CD14-positive monocyte (primary cell): ENCODE data around the gene SSR3. TPM values are rescaled to one million over a fixed set of nuclear protein-coding genes. Genes with fewer than 3 reads are reported as not detected.

Experiments used
- DNase-seq, 3 donors: peaks; one replicate each; pipeline ENCODE4 v3.0.0-alpha.2; 2011 to 2022
- H2AFZ ChIP-seq: 2 replicates; pipeline ENCODE4 v1.6.0; 2012; ENCODE audit warnings: mild to moderate bottlenecking, low read depth, low read length, inconsistent platforms; ENCODE audit not compliant: insufficient read depth, poor library complexity, severe bottlenecking
- H3K27ac ChIP-seq, 2 donors: 1 replicate in 1 of 2; 2 replicates in 1 of 2; pipeline ENCODE4 v1.5.1; 2012 to 2013; ENCODE audit warnings: low read length in 2 of 2, control low read depth in 1 of 2, inconsistent platforms in 1 of 2, low read depth in 1 of 2, mild to moderate bottlenecking in 1 of 2
- H3K27me3 ChIP-seq, 2 donors: one replicate each; pipeline versions ENCODE4 v1.6.0 to v1.6.1; 2011 to 2013; ENCODE audit warnings: low read length in 2 of 2; ENCODE audit not compliant: control insufficient read depth in 2 of 2, insufficient read depth in 2 of 2
- H3K36me3 ChIP-seq, 2 donors: replicated peaks in 1 of 2; 1 replicate in 1 of 2; 2 replicates in 1 of 2; pipeline versions ENCODE4 v1.5.1 to v1.6.1; 2012 to 2013; ENCODE audit warnings: low read length in 2 of 2, control low read depth in 1 of 2, inconsistent platforms in 1 of 2, mild to moderate bottlenecking in 1 of 2; ENCODE audit not compliant: insufficient read depth in 2 of 2, control insufficient read depth in 1 of 2
- H3K4me1 ChIP-seq, 2 donors: 1 replicate in 1 of 2; 2 replicates in 1 of 2; pipeline versions ENCODE4 v1.5.1 to v1.6.1; 2012 to 2013; ENCODE audit warnings: low read length in 2 of 2, control low read depth in 1 of 2, inconsistent platforms in 1 of 2, mild to moderate bottlenecking in 1 of 2, moderate library complexity in 1 of 2; ENCODE audit not compliant: insufficient read depth in 2 of 2, control insufficient read depth in 1 of 2
- H3K4me2 ChIP-seq: replicated peaks from 2 replicates; pipeline ENCODE3; 2012; ENCODE audit warnings: low read length, moderate library complexity, mild to moderate bottlenecking; ENCODE audit not compliant: poor library complexity, severe bottlenecking; ENCODE audit errors: extremely low read depth
- H3K4me3 ChIP-seq, 3 experiments: fragments of 200-600 bp in 1 of 3; sonication (generic) in 1 of 3; replicated peaks in 1 of 3; 1 replicate in 2 of 3; 2 replicates in 1 of 3; pipeline ENCODE4 v1.5.1; 2011 to 2013; ENCODE audit warnings: low read length in 3 of 3, mild to moderate bottlenecking in 3 of 3, control low read depth in 2 of 3, low read depth in 2 of 3, inconsistent platforms in 1 of 3, moderate library complexity in 1 of 3
- H3K79me2 ChIP-seq: 2 replicates; pipeline ENCODE4 v1.6.0; 2012; ENCODE audit warnings: mild to moderate bottlenecking, control low read depth, inconsistent platforms, low read length, moderate library complexity; ENCODE audit not compliant: insufficient read depth
- H3K9ac ChIP-seq: 2 replicates; pipeline ENCODE4 v1.6.0; 2017; ENCODE audit warnings: low read length, mild to moderate bottlenecking; ENCODE audit not compliant: insufficient read depth, poor library complexity, severe bottlenecking
- H3K9me3 ChIP-seq, 2 donors: replicated peaks in 1 of 2; 1 replicate in 1 of 2; 2 replicates in 1 of 2; pipeline versions ENCODE4 v1.5.1 to v1.6.1; 2012 to 2013; ENCODE audit warnings: low read length in 2 of 2, control low read depth in 1 of 2; ENCODE audit not compliant: control insufficient read depth in 1 of 2, insufficient read depth in 1 of 2
- H4K20me1 ChIP-seq: 2 replicates; pipeline ENCODE4 v1.6.0; 2012; ENCODE audit warnings: mild to moderate bottlenecking, low read length, control low read depth, moderate library complexity; ENCODE audit not compliant: insufficient read depth
- H3K27ac Mint-ChIP-seq, 7 donors: one replicate each; pipeline ENCODE4 v1.8.0; 2020; ENCODE audit warnings: mild to moderate bottlenecking in 7 of 7, mixed read lengths in 7 of 7, moderate library complexity in 6 of 7, inconsistent platforms in 2 of 7
- H3K27me3 Mint-ChIP-seq, 3 donors: one replicate each; pipeline ENCODE4 v1.8.0; 2021 to 2022; ENCODE audit warnings: low read depth in 3 of 3, mild to moderate bottlenecking in 3 of 3, mixed read lengths in 3 of 3, moderate library complexity in 3 of 3, inconsistent platforms in 1 of 3
- H3K36me3 Mint-ChIP-seq, 2 donors: one replicate each; pipeline ENCODE4 v1.8.0; 2020; ENCODE audit warnings: mixed read lengths in 2 of 2, inconsistent platforms in 1 of 2, mild to moderate bottlenecking in 1 of 2
- H3K4me1 Mint-ChIP-seq: one replicate; pipeline ENCODE4 v1.8.0; 2020; ENCODE audit warnings: mild to moderate bottlenecking, mixed read lengths
- H3K4me3 Mint-ChIP-seq, 2 donors: one replicate each; pipeline ENCODE4 v1.8.0; 2020; ENCODE audit warnings: mild to moderate bottlenecking in 2 of 2, mixed read lengths in 2 of 2, moderate library complexity in 1 of 2
- H3K9me3 Mint-ChIP-seq, 7 donors: one replicate each; pipeline ENCODE4 v1.8.0; 2020 to 2022; ENCODE audit warnings: mixed read lengths in 7 of 7, mild to moderate bottlenecking in 6 of 7, moderate library complexity in 6 of 7, inconsistent platforms in 2 of 7
- WGBS: methylation state at CpG from one replicate; pipeline ENCODE4 v1.1.5; 2013; ENCODE audit warnings: missing lambda C conversion rate; ENCODE audit not compliant: insufficient coverage; 5-methylcytosine and 5-hydroxymethylcytosine counted together
- intact Hi-C, 2 donors: fragments of 100-400 bp; cut with micrococcal nuclease; formaldehyde crosslinking; loops; one replicate each; pipeline versions ENCODE4 v1.15.0 to v1.15.1; 2023
- polyA plus RNA-seq, 3 donors: library from polyadenylated mRNA; depleted of rRNA in 1 of 3; unstranded in 2 of 3; stranded (reverse) in 1 of 3; fragments of 300-500 nt in 2 of 3; fragments of >200 nt in 1 of 3; fragmentation: Illumina TruSeq in 2 of 3; gene quantifications; 1 replicate in 2 of 3; 2 replicates in 1 of 3; pipeline ENCODE4 v1.2.3, GENCODE V29; 2012 to 2021
- TF ChIP-seq, protein P1 (sequence below): fragments of 200-600 bp; IDR thresholded peaks from one replicate; pipeline ENCODE4 v1.8.0; 2022; ENCODE audit warnings: antibody characterized with exemption, mild to moderate bottlenecking

The SSR3 gene
- polyA plus RNA-seq, 3 donors, result 46.6 to 243 (median 230) TPM

DNA sequence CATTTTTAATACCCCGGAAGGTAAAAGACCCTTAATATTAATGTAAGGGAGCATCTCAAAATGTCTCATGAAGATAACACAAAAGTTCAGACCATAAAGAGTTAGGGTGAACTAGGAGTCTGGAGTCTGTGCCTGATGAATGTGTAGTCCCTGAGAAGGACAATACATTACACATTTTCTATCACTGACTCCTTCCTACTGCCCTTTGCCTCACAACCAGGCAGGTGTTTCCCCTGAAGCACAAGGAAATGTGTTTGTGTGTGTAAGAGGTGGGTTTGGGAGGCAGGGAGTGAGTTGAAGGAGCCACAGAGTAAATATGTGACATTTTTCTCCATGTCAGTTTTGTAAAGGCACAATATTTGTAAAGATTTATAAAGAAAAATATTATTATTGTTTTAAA is 59.1 kb downstream of the SSR3 start:
- Histone ChIP-seq H3K27me3 (no peaks in the 10 kb centered on the region), H3K4me2 (no peak overlapping the region), H3K79me2 (no peaks in the 10 kb centered on the region), H3K36me3 (no peaks in the 10 kb centered on the region), H3K4me1 (no peaks in the 10 kb centered on the region), H2AFZ (no peak overlapping the region), H3K9me3 (no peaks in the 10 kb centered on the region), H3K4me3 (no peak overlapping the region), H3K9ac (no peak overlapping the region), H4K20me1 (no peaks in the 10 kb centered on the region), H3K27ac (no peak overlapping the region)
- H3K9me3 Mint-ChIP-seq, result peaks cover 0 to 14% (median 6%) of the 10 kb centered on the region in 7 donors
- no peak overlapping the region for H3K4me3 Mint-ChIP-seq
- TF ChIP-seq, protein P1, sequence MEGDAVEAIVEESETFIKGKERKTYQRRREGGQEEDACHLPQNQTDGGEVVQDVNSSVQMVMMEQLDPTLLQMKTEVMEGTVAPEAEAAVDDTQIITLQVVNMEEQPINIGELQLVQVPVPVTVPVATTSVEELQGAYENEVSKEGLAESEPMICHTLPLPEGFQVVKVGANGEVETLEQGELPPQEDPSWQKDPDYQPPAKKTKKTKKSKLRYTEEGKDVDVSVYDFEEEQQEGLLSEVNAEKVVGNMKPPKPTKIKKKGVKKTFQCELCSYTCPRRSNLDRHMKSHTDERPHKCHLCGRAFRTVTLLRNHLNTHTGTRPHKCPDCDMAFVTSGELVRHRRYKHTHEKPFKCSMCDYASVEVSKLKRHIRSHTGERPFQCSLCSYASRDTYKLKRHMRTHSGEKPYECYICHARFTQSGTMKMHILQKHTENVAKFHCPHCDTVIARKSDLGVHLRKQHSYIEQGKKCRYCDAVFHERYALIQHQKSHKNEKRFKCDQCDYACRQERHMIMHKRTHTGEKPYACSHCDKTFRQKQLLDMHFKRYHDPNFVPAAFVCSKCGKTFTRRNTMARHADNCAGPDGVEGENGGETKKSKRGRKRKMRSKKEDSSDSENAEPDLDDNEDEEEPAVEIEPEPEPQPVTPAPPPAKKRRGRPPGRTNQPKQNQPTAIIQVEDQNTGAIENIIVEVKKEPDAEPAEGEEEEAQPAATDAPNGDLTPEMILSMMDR, result no peak
- DNase-seq, result no peak
- no peaks in the 10 kb centered on the region for H3K36me3 Mint-ChIP-seq
- H3K4me1 Mint-ChIP-seq, result no peaks in the 10 kb centered on the region
- no peak overlapping the region for H3K27ac Mint-ChIP-seq
- peaks cover 0 to 2% (median 1%) of the 10 kb centered on the region in 3 donors for H3K27me3 Mint-ChIP-seq
- intact Hi-C loops, result no loop called here
- WGBS, result no CpG with 5 or more reads among the region's 1 CpG

DNA sequence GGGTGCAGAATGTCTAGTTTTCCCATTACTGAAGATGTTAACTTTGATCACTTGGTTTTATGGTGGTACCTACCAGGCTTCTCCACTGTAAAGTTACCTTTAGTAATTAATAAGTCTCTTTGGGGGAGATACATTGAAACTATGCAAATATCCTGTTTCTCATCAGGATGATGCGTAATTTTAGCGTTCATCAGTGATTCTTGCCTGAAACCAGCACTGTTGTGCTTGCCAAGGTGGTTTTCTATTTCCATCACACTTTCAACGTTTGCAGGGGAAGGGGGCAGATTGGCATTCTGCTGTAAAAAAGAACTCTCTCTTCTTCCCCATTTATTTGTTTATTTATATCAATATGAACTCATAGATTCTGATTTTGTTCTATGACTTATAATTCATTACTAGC is 61.0 kb downstream of the SSR3 start:
- no peak overlapping the region for H3K4me3 ChIP-seq
- TF ChIP-seq, protein P1, result no peak
- no peaks in the 10 kb centered on the region for H3K36me3 ChIP-seq
- H3K4me1 Mint-ChIP-seq, result no peaks in the 10 kb centered on the region
- H3K9me3 ChIP-seq, result no peaks in the 10 kb centered on the region
- H3K9me3 Mint-ChIP-seq, result peaks cover 0 to 14% (median 6%) of the 10 kb centered on the region in 7 donors
- no peak overlapping the region for H2AFZ ChIP-seq
- H3K27me3 Mint-ChIP-seq, result peaks cover 0 to 2% (median 1%) of the 10 kb centered on the region in 3 donors
- no peak overlapping the region for H3K27ac Mint-ChIP-seq
- H3K9ac ChIP-seq, result no peak overlapping the region
- H3K4me3 Mint-ChIP-seq, result no peak overlapping the region
- no peaks in the 10 kb centered on the region for H3K36me3 Mint-ChIP-seq
- no peaks in the 10 kb centered on the region for H3K27me3 ChIP-seq
- no peak overlapping the region for H3K4me2 ChIP-seq
- DNase-seq, result no peak
- intact Hi-C loops, result no loop called here
- H3K27ac ChIP-seq, result no peak overlapping the region
- WGBS, result no CpG with 5 or more reads among the region's 3 CpGs
- H3K4me1 ChIP-seq, result no peaks in the 10 kb centered on the region
- no peaks in the 10 kb centered on the region for H3K79me2 ChIP-seq
- H4K20me1 ChIP-seq, result no peaks in the 10 kb centered on the region
